Esophagus squamous epithelium (tissue), 5 donors: ENCODE results near the gene POLD2. TPM values are rescaled to one million over a fixed set of nuclear protein-coding genes. Genes with fewer than 3 reads are reported as not detected.

Experiments used
- DNase-seq: peaks from one replicate; lab custom pipeline; 2025; lab: John Stamatoyannopoulos, UW
- H3K27ac ChIP-seq, 4 donors: fragments of 200-600 bp; sonication (generic); one replicate each; pipeline ENCODE4 v1.5.1; 2016 to 2019; ENCODE audit warnings: mild to moderate bottlenecking in 1 of 4
- H3K27me3 ChIP-seq, 4 donors: fragments of 200-600 bp; sonication (generic); 1 replicate in 3 of 4; 2 replicates in 1 of 4; pipeline versions ENCODE4 v1.5.1 to v1.6.0; 2017 to 2021; ENCODE audit warnings: antibody characterized with exemption in 1 of 4
- H3K36me3 ChIP-seq, 3 donors: fragments of 200-600 bp; sonication (generic); one replicate each; pipeline ENCODE4 v1.5.1; 2016 to 2019
- H3K4me1 ChIP-seq, 3 donors: fragments of 200-600 bp; sonication (generic); one replicate each; pipeline ENCODE4 v1.5.1; 2017 to 2019
- H3K4me3 ChIP-seq, 4 donors: fragments of 200-600 bp; sonication (generic); 1 replicate in 3 of 4; 2 replicates in 1 of 4; pipeline ENCODE4 v1.5.1; 2016 to 2019; ENCODE audit warnings: mild to moderate bottlenecking in 2 of 4, moderate library complexity in 1 of 4
- H3K9me3 ChIP-seq, 3 donors: fragments of 200-600 bp; sonication (generic); one replicate each; pipeline ENCODE4 v1.5.1; 2016 to 2019
- POLR2A ChIP-seq, 4 donors: fragments of 450-650 bp; IDR thresholded peaks; one replicate each; pipeline ENCODE4 v1.6.1; 2017; ENCODE audit warnings: antibody characterized with exemption in 4 of 4, mild to moderate bottlenecking in 4 of 4, moderate library complexity in 3 of 4
- WGBS, 2 donors: methylation state at CpG; one replicate each; pipeline ENCODE4 v1.1.5; 2018; 5-methylcytosine and 5-hydroxymethylcytosine counted together
- intact Hi-C: fragments of 100-400 bp; cut with DNase I; formaldehyde crosslinking; loops from one replicate; pipeline ENCODE4 v1.15.0; 2022
- total RNA-seq, 4 donors: library from RNA; depleted of rRNA; stranded (reverse); fragments of >200 nt; gene quantifications; one replicate each; pipeline ENCODE4 v1.1.0, GENCODE V29; 2016
- TF ChIP-seq, protein P1 (sequence below), 6 experiments: fragments of 450-650 bp in 4 of 6; fragments of 200-600 bp in 2 of 6; sonication (generic) in 2 of 6; IDR thresholded peaks; one replicate each; pipeline ENCODE4 v1.5.1; 2016 to 2019; ENCODE audit warnings: antibody characterized with exemption in 6 of 6, mild to moderate bottlenecking in 4 of 6, moderate library complexity in 4 of 6
- donor health status: DM: yes; HTN: yes; CAD: no.

Gene POLD2
- total RNA-seq, 4 donors from 2014 or later = 71.2 to 164 (median 89.5) TPM

DNA sequence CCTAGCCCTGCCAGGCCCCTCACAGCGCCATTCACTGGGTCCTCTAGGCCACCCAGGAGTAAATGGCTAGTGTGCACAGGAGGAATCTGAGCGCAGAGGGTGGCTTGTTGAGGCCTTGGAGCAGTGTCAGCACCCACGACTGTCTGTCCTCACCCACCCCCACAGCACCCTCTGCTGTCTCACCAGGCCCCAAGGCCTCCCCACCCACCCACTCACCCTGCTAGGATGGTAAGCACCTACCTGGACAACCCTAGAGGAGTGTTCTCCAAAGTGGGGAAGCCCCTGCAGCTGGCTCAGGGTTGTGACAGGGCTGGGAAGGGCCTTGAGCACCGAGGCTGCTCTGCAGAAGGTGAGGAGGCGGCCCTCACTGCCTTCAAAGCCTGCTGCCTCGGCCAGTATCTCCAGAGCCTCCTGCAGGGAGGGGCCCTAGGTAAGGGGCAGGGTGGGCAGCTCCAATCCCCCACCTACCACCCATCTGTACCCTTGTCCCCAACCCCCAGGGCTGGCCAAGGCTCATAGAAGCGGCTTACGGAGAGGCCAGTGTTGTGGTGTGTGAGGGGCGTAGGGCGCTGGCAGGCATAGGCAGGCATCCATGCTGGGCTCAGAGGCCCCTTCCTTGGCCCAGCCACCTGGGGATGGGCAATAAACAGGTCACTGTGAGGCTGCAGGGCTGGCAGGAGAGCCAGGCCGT lies 43.9 kb downstream of the POLD2 start:
- no peaks in the 10 kb centered on the region for H3K9me3 ChIP-seq

GRCh38 chr7:44078521-44078920 lies 44.8 kb downstream of the POLD2 start:
- H3K4me1 ChIP-seq = peaks cover 22 to 90% (median 29%) of the 10 kb centered on the region in 3 donors
- intact Hi-C loops = no loop called here
- H3K36me3 ChIP-seq = peaks cover 33 to 73% (median 47%) of the 10 kb centered on the region in 3 donors
- no peaks in the 10 kb centered on the region for H3K27me3 ChIP-seq
- 73 to 74% methylated on average over 3 to 4 of the region's 8 CpGs for WGBS, 2 donors
- no peak overlapping the region for H3K27ac ChIP-seq
- DNase-seq = no peak
- H3K9me3 ChIP-seq = no peaks in the 10 kb centered on the region
- no peak overlapping the region for H3K4me3 ChIP-seq
- TF ChIP-seq, protein P1, sequence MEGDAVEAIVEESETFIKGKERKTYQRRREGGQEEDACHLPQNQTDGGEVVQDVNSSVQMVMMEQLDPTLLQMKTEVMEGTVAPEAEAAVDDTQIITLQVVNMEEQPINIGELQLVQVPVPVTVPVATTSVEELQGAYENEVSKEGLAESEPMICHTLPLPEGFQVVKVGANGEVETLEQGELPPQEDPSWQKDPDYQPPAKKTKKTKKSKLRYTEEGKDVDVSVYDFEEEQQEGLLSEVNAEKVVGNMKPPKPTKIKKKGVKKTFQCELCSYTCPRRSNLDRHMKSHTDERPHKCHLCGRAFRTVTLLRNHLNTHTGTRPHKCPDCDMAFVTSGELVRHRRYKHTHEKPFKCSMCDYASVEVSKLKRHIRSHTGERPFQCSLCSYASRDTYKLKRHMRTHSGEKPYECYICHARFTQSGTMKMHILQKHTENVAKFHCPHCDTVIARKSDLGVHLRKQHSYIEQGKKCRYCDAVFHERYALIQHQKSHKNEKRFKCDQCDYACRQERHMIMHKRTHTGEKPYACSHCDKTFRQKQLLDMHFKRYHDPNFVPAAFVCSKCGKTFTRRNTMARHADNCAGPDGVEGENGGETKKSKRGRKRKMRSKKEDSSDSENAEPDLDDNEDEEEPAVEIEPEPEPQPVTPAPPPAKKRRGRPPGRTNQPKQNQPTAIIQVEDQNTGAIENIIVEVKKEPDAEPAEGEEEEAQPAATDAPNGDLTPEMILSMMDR (IDR thresholded peaks at IDR 0.05) = no peak
- TF ChIP-seq POLR2A (IDR thresholded peaks at IDR 0.05) = no peak

More for the DNA sequence above, 43.9 kb downstream of the POLD2 start:
- intact Hi-C loops = no loop called here
- H3K36me3 ChIP-seq = peaks cover 33 to 64% (median 47%) of the 10 kb centered on the region in 3 donors
- H3K27ac ChIP-seq = no peak overlapping the region
- H3K27me3 ChIP-seq = no peaks in the 10 kb centered on the region
- TF ChIP-seq POLR2A (IDR thresholded peaks at IDR 0.05) = no peak
- TF ChIP-seq, protein P1 (IDR thresholded peaks at IDR 0.05) = no peak
- DNase-seq = no peak
- WGBS, 2 donors = no CpG with 5 or more reads among the region's 11 CpGs
- peaks cover 12 to 90% (median 23%) of the 10 kb centered on the region in 3 donors for H3K4me1 ChIP-seq
- no peak overlapping the region for H3K4me3 ChIP-seq

DNA sequence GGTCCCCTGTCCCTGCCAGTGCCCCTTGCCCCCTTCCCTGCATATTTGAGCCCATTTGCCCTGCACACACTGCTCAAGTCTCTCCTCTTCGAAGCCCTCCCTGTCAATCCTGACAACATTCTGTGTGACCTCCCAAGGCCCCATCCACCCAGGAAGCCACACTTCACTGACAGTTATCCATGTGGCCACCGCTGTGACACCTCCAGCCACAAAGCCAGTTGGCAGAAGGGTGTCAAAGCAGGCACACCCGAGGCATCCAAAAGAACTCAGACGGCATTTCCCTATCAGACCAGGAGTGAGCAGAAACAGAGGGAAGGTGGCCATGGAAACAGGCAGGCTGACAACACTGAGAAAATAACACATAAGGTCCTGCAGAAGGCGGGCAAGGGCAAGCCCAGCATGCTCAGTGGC lies 45.7 kb downstream of the POLD2 start:
- TF ChIP-seq, protein P1 (IDR thresholded peaks at IDR 0.05) = no peak
- TF ChIP-seq POLR2A (IDR thresholded peaks at IDR 0.05) = no peak
- H3K9me3 ChIP-seq = no peaks in the 10 kb centered on the region
- DNase-seq = no peak
- H3K4me3 ChIP-seq = no peak overlapping the region
- H3K36me3 ChIP-seq = peaks cover 38 to 82% (median 47%) of the 10 kb centered on the region in 3 donors
- 51 to 54% methylated on average over 4 to 5 of the region's 5 CpGs for WGBS, 2 donors
- H3K27me3 ChIP-seq = no peaks in the 10 kb centered on the region
- H3K4me1 ChIP-seq = peaks cover 30 to 91% (median 38%) of the 10 kb centered on the region in 3 donors
- H3K27ac ChIP-seq = peak overlapping the region in 2 of 4 donors; percentile 7 to 8
- intact Hi-C loops = no loop called here

DNA sequence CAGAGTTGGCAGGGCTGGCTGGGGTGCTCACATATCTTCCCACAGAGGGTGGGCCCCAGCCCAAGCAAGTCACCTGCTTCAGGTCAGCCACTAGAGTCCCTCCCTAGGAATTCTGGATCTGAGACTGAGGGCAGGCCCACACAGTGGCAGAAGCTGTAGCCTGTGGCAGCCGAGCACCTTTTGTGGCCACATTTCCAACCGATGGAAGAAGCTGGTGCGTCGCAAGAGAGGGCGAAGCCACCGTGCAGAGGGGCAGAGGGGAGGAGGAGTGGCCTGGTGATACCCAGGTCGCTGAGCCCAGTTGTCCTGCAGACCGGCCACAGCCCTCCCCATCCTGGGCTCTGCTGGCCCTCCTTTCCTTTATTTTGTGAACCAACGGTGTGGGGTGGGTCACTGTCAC lies 46.3 kb downstream of the POLD2 start:
- WGBS, 2 donors = 85 to 88% methylated on average over 9 of the region's 9 CpGs
- peaks cover 38 to 86% (median 47%) of the 10 kb centered on the region in 3 donors for H3K36me3 ChIP-seq
- no peak for DNase-seq
- H3K4me3 ChIP-seq = no peak overlapping the region
- H3K9me3 ChIP-seq = no peaks in the 10 kb centered on the region
- intact Hi-C loops = no loop called here
- peak overlapping the region in 2 of 4 donors; percentile 1 to 8 for H3K27ac ChIP-seq
- H3K27me3 ChIP-seq = no peaks in the 10 kb centered on the region
- TF ChIP-seq, protein P1 (IDR thresholded peaks at IDR 0.05) = no peak
- TF ChIP-seq POLR2A (IDR thresholded peaks at IDR 0.05) = no peak
- peaks cover 36 to 97% (median 44%) of the 10 kb centered on the region in 3 donors for H3K4me1 ChIP-seq
